Mesendoderm (in vitro differentiated cells): Measurements from ENCODE around the gene OTOP3.
A peak's percentile ranks its signal among the peaks of the same experiment; 100 is the strongest.
"Not testable (repeated sequence)": the region's sequence is repeated elsewhere in the genome, so short reads cannot be mapped to it uniquely, and the experiment has no call there.

Experiments used
- DNase-seq: peaks from one replicate; pipeline ENCODE4 v3.0.0; 2013
- H2AK5ac ChIP-seq: 2 replicates; pipeline ENCODE4 v1.6.1; 2013; ENCODE audit warnings: low read length, inconsistent platforms
- H2BK120ac ChIP-seq: 2 replicates; pipeline ENCODE4 v1.6.1; 2013; ENCODE audit warnings: low read depth, mild to moderate bottlenecking, low read length, moderate library complexity, mixed read lengths
- H2BK15ac ChIP-seq: replicated peaks from 2 replicates; pipeline ENCODE4 v1.6.1; 2013; ENCODE audit warnings: low read depth, mild to moderate bottlenecking, moderate library complexity
- H2BK5ac ChIP-seq: 2 replicates; pipeline ENCODE4 v1.6.1; 2013; ENCODE audit warnings: low read length, inconsistent platforms
- H3K18ac ChIP-seq: 2 replicates; pipeline ENCODE4 v1.6.1; 2013; ENCODE audit warnings: mild to moderate bottlenecking, low read length, mixed read lengths
- H3K23ac ChIP-seq: one replicate; pipeline ENCODE4 v1.6.1; 2013; ENCODE audit warnings: low read length
- H3K27ac ChIP-seq: 2 replicates; pipeline ENCODE4 v1.5.1; 2013; ENCODE audit warnings: low read depth, mild to moderate bottlenecking, inconsistent platforms, low read length, moderate library complexity
- H3K27me3 ChIP-seq: 2 replicates; pipeline ENCODE4 v1.6.1; 2013; ENCODE audit warnings: low read length, control low read depth, mild to moderate bottlenecking, inconsistent platforms; ENCODE audit not compliant: insufficient read depth, poor library complexity
- H3K36me3 ChIP-seq: 2 replicates; pipeline ENCODE4 v1.6.1; 2013; ENCODE audit warnings: low read length, inconsistent platforms; ENCODE audit not compliant: control insufficient read depth, insufficient read depth
- H3K4ac ChIP-seq: one replicate; pipeline ENCODE4 v1.6.1; 2013; ENCODE audit warnings: low read depth, mild to moderate bottlenecking, low read length, moderate library complexity
- H3K4me1 ChIP-seq: 2 replicates; pipeline ENCODE4 v1.6.1; 2013; ENCODE audit warnings: low read depth, low read length, inconsistent platforms; ENCODE audit not compliant: control insufficient read depth
- H3K4me2 ChIP-seq: 2 replicates; pipeline ENCODE4 v1.6.1; 2013; ENCODE audit warnings: low read length
- H3K4me3 ChIP-seq: 2 replicates; pipeline ENCODE4 v1.5.1; 2013; ENCODE audit warnings: mild to moderate bottlenecking, low read length
- H3K56ac ChIP-seq: one replicate; pipeline ENCODE4 v1.6.1; 2013; ENCODE audit warnings: low read length
- H3K79me1 ChIP-seq: 2 replicates; pipeline ENCODE4 v1.6.1; 2013; ENCODE audit warnings: low read length, inconsistent platforms
- H3K79me2 ChIP-seq: 2 replicates; pipeline ENCODE4 v1.6.1; 2013; ENCODE audit warnings: mild to moderate bottlenecking, low read length; ENCODE audit not compliant: control insufficient read depth, insufficient read depth
- H3K9ac ChIP-seq: 2 replicates; pipeline ENCODE4 v1.6.1; 2013; ENCODE audit warnings: low read length, inconsistent platforms
- H4K5ac ChIP-seq: one replicate; pipeline ENCODE4 v1.6.1; 2013; ENCODE audit warnings: low read length
- H4K8ac ChIP-seq: one replicate; pipeline ENCODE4 v1.6.1; 2013; ENCODE audit warnings: low read depth, mild to moderate bottlenecking, control low read depth, low read length, moderate library complexity
- WGBS: extraction: QIAGEN DNeasy Blood & Tissue Kit; methylation state at CpG from one replicate; pipeline ENCODE4 v1.1.7; 2013; ENCODE audit warnings: low lambda C conversion rate, missing lambda C conversion rate; ENCODE audit not compliant: insufficient coverage; ENCODE audit errors: extremely low coverage; 5-methylcytosine and 5-hydroxymethylcytosine counted together

OTOP3 gene

GRCh38 chr17:74963656-74964055 lies 28.0 kb downstream of the OTOP3 start:
- H3K4me2 ChIP-seq: no peak overlapping the region
- no peaks in the 10 kb centered on the region for H3K36me3 ChIP-seq
- no peak overlapping the region for H3K4me3 ChIP-seq
- H3K79me1 ChIP-seq: no peaks in the 10 kb centered on the region
- no peak overlapping the region for H4K5ac ChIP-seq
- no peak overlapping the region for H2BK5ac ChIP-seq
- H2BK120ac ChIP-seq: no peak overlapping the region
- H3K27ac ChIP-seq: no peak overlapping the region
- no peak overlapping the region for H3K4ac ChIP-seq
- WGBS: no CpG with 5 or more reads among the region's 12 CpGs
- H2BK15ac ChIP-seq: no peak overlapping the region
- no peak overlapping the region for H3K9ac ChIP-seq
- no peak overlapping the region for H3K18ac ChIP-seq
- H3K56ac ChIP-seq: no peak overlapping the region
- H3K27me3 ChIP-seq: no peaks in the 10 kb centered on the region
- H2AK5ac ChIP-seq: no peak overlapping the region
- H3K79me2 ChIP-seq: no peaks in the 10 kb centered on the region
- no peak overlapping the region for H4K8ac ChIP-seq
- no peak overlapping the region for H3K23ac ChIP-seq
- H3K4me1 ChIP-seq: peaks cover 3% of the 10 kb centered on the region
- DNase-seq: peak; percentile 23

DNA sequence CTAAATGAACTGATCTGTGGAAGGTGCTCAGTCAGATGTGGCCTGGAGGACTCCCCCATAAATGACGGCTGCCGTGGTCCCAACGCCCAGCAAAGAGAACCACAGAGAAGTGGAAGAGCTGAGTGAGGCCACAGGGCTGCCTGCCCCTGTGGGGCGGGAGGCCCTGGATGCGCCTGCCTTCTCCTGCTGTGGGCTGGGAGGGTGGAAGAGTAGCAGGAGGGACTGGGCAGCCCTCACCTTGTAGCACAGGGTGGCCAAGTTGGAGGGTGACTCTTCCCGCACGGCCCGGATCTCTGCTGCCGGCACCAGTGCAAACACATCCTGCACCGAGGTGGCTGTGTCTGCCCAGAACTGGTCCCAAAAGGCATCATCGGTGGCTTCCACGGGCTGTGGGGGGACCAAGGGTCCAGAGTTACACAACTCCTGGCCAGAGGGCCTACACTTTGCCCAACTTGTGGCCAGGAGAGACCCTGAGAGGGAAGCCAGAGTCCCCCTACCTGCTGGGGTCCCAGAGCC lies 28.6 kb downstream of the OTOP3 start:
- no peak overlapping the region for H4K5ac ChIP-seq
- no peak overlapping the region for H3K9ac ChIP-seq
- H3K4me2 ChIP-seq: no peak overlapping the region
- H3K4me3 ChIP-seq: no peak overlapping the region
- H3K18ac ChIP-seq: no peak overlapping the region
- no peaks in the 10 kb centered on the region for H3K27me3 ChIP-seq
- H3K36me3 ChIP-seq: no peaks in the 10 kb centered on the region
- no peak for DNase-seq
- H2BK5ac ChIP-seq: no peak overlapping the region
- no peaks in the 10 kb centered on the region for H3K79me2 ChIP-seq
- peaks cover 3% of the 10 kb centered on the region for H3K4me1 ChIP-seq
- H3K23ac ChIP-seq: no peak overlapping the region
- no peak overlapping the region for H3K4ac ChIP-seq
- no peak overlapping the region for H3K27ac ChIP-seq
- no peaks in the 10 kb centered on the region for H3K79me1 ChIP-seq
- no peak overlapping the region for H4K8ac ChIP-seq
- H3K56ac ChIP-seq: no peak overlapping the region
- H2BK15ac ChIP-seq: no peak overlapping the region
- H2BK120ac ChIP-seq: no peak overlapping the region
- WGBS: no CpG with 5 or more reads among the region's 12 CpGs
- H2AK5ac ChIP-seq: no peak overlapping the region

- Histone ChIP-seq H3K23ac (no peak overlapping the region), H3K27me3 (no peaks in the 10 kb centered on the region), H3K79me1 (no peaks in the 10 kb centered on the region), H2AK5ac (no peak overlapping the region), H4K8ac (no peak overlapping the region), H3K4me1 (peaks cover 3% of the 10 kb centered on the region), H3K4me3 (no peak overlapping the region), H4K5ac (no peak overlapping the region), H2BK15ac (no peak overlapping the region), H3K18ac (no peak overlapping the region), H3K27ac (no peak overlapping the region), H3K79me2 (no peaks in the 10 kb centered on the region), H3K56ac (no peak overlapping the region), H2BK5ac (no peak overlapping the region), H2BK120ac (no peak overlapping the region), H3K4me2 (no peak overlapping the region), H3K36me3 (no peaks in the 10 kb centered on the region), H3K9ac (no peak overlapping the region), H3K4ac (no peak overlapping the region)
- no CpG with 5 or more reads among the region's 14 CpGs for WGBS
- DNase-seq: no peak
Observed at GRCh38 chr17:74964988-74965622, 29.4 kb downstream of the OTOP3 start.

- Histone ChIP-seq H3K4me3 (no peak overlapping the region), H4K8ac (no peak overlapping the region), H3K18ac (no peak overlapping the region), H3K23ac (no peak overlapping the region), H3K4me1 (peaks cover 3% of the 10 kb centered on the region), H2BK5ac (no peak overlapping the region), H3K27me3 (peaks cover 6% of the 10 kb centered on the region), H3K36me3 (no peaks in the 10 kb centered on the region), H3K4me2 (no peak overlapping the region), H3K4ac (no peak overlapping the region), H3K9ac (no peak overlapping the region), H3K79me2 (no peaks in the 10 kb centered on the region), H3K27ac (no peak overlapping the region), H2AK5ac (no peak overlapping the region), H3K56ac (peak overlapping the region; percentile 49), H3K79me1 (no peaks in the 10 kb centered on the region), H2BK120ac (no peak overlapping the region), H2BK15ac (no peak overlapping the region), H4K5ac (no peak overlapping the region)
- WGBS: no CpG with 5 or more reads among the region's 5 CpGs
- DNase-seq: no peak
Observed at GRCh38 chr17:74968361-74968780, 32.7 kb downstream of the OTOP3 start.

DNA sequence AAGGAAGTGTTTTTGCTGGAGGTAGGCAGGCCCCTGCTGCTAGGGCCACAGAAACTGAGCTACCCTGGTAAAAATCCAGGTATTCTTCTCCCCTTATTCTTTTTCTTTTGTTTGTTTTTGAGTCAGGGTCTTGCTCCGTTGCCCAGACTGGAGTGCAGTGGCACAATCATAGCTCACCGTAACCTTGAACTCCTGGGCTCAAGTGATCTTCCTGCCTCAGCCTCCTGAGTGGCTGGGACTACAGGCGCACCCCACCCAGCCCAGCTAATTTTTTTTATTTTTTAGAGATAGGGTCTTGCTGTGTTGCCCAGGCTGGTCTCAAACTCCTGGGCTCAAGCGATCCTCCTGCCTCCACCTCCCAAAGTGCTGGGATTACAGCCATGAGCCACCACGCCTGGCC lies 33.8 kb downstream of the OTOP3 start:
- not testable (repeated sequence) for H2BK120ac ChIP-seq, H3K4me1 ChIP-seq, H3K79me1 ChIP-seq, H4K5ac ChIP-seq, H3K36me3 ChIP-seq, H3K27ac ChIP-seq, H3K9ac ChIP-seq, H2AK5ac ChIP-seq, H3K79me2 ChIP-seq, H3K18ac ChIP-seq, H3K4ac ChIP-seq, H3K56ac ChIP-seq, H2BK5ac ChIP-seq, H3K23ac ChIP-seq, DNase-seq, H3K4me2 ChIP-seq, H3K27me3 ChIP-seq, H4K8ac ChIP-seq, H2BK15ac ChIP-seq, H3K4me3 ChIP-seq
- WGBS: no CpG with 5 or more reads among the region's 5 CpGs

- Histone ChIP-seq H2BK120ac (no peak overlapping the region), H4K5ac (no peak overlapping the region), H3K4me1 (peaks cover 3% of the 10 kb centered on the region), H3K4me3 (no peak overlapping the region), H3K36me3 (no peaks in the 10 kb centered on the region), H3K23ac (no peak overlapping the region), H4K8ac (no peak overlapping the region), H3K9ac (no peak overlapping the region), H2BK15ac (no peak overlapping the region), H3K4ac (no peak overlapping the region), H2BK5ac (no peak overlapping the region), H3K18ac (no peak overlapping the region), H3K27ac (no peak overlapping the region), H3K56ac (no peak overlapping the region), H3K79me2 (no peaks in the 10 kb centered on the region), H2AK5ac (no peak overlapping the region), H3K79me1 (no peaks in the 10 kb centered on the region), H3K27me3 (peaks cover 6% of the 10 kb centered on the region), H3K4me2 (no peak overlapping the region)
- no peak for DNase-seq
- no CpG with 5 or more reads among the region's 3 CpGs for WGBS
Observed at GRCh38 chr17:74970395-74970794, 34.7 kb downstream of the OTOP3 start.
